HG02884 (cell line): ENCODE data around the gene GALNT2.

Experiments
- ATAC-seq: cut with Tn5 transposase; IDR thresholded peaks from one replicate; pipeline ENCODE4 v1.9.1; 2021; ENCODE audit warnings: mild to moderate bottlenecking, moderate library complexity; ENCODE audit not compliant: unreplicated experiment

GALNT2 gene

GRCh38 chr1:230071316-230071715 is 4.3 kb downstream of the GALNT2 start:
- ATAC-seq = no peak

DNA sequence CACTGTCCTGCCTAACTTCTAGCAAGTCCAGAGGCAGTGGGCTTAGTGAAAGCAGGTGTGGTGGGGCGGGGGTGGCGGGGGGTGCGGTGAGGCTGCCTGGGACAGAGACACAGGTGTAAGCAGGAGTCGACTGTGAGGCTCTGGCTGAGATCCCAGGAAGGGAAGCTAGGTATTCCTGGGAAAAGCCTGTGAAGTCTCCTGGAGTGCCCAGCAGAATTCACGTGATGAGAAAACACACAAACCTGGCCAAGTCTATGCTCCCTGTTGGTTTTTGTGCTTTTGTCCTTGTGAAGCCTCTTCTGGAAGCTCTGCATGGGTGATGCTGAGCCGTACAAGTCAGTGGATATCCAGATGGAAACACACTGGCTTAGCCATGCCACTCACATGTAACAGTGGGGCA is 5.3 kb downstream of the GALNT2 start:
- ATAC-seq = no peak

- ATAC-seq = no peak
Observed at GRCh38 chr1:230072866-230073265, 5.8 kb downstream of the GALNT2 start.

DNA sequence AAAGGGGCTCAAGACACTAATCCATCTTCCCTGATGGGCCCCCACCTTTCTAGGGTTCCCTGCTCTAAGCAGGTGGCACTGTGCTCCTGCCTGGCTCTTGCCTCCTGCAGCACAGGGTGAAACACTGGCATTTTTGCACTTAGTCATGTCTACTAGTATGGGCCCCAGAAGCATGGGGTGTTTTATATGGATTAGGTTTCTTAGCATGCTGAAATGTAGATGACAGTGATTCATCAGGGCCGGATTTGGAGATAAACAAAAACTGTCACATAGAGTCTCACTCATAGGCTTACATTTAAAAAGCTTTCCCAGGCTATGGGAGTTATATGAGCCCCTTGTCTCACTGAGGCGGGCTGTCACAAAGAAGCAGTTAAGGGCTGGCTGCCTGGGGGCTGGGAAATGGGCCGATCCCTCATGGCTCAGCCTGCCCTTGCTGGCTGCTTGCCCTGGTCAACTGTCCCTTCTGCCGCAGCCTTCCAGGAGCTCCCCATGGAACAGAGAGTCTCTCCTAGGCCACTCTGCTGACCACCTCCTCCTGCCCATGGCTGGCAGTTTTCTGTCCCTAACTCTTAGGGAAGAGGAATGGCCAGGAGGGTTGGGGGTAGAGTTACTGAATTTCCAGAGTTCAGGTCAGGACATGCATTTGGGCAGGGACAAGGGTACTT is 6.5 kb downstream of the GALNT2 start:
- ATAC-seq = no peak

DNA sequence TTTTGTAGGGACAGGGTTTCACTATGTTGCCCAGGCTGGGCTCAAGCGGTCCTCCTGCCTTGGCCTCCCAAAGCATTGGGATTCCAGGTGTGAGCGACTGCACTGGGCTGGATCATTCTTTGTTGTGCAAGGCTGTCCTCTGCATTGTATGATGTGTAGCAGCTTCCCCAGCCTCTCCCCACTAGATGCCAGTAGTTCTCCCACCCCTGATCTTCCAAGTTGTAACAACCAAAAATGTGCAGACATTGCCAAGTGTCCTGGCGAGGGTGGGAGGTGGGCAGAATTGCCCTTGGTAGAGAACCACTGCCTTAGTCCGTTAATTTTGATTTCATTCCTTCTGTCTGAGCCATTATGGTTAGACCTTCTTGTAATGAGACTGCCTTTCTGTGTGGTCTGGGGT is 7.2 kb downstream of the GALNT2 start:
- ATAC-seq = no peak

GRCh38 chr1:230074762-230075161 is 7.7 kb downstream of the GALNT2 start:
- no peak for ATAC-seq

GRCh38 chr1:230076121-230076520 is 9.1 kb downstream of the GALNT2 start:
- no peak for ATAC-seq

DNA sequence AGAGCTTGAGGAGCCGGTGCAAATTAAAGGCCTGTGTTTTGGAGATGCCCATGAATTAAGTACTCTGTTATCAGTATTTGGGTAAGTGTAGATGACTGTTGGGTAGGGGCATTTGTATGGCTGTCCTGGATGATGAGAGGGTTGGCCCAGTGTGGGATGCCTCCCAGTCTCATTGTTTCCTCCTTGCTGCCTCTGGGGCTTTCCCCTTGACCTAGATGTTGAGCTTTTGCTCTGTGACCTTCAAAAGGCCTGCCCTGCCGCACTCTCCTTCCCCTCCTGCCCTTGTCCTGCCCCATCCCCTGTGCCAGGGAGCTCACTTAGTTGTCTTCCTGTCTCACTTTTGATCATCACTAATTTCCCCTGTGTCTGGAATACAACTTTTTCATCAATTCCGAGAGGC is 10.0 kb downstream of the GALNT2 start:
- no peak for ATAC-seq

DNA sequence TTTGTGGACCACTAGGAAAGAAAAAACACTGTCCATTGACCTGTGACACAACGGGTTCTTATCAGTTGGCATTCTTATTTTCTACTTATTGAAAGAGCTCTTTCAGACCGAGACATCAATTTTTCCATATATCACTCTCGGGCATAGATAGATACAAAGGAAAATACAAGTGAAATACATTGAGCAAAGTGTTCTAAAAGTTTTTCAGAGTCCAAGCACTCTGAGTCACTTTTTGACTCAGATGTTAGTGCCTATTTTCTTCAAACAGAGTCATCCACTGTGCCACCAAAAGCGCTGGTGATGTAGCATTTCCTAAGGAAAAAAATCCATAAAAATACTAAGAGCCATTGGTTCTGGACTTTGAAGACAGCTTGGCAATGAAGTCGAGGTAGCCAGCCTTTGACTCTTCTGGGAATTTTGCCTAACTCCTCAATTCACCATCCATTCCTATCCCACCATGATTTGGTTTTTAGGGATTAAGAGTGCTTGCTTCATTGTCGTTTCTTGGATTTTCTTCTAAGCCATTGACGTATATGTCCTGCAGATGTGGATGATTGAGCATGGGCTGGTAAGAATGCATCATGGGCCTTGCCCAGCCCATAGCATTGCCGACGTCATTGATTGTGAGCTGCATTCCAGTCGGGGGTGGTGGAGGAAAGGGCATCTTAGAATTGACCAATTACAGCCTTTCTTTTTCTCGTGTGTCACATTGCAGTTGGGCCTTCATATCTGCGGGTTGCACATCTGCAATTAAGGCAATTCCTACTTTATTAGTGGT is 10.6 kb downstream of the GALNT2 start:
- no peak for ATAC-seq

DNA sequence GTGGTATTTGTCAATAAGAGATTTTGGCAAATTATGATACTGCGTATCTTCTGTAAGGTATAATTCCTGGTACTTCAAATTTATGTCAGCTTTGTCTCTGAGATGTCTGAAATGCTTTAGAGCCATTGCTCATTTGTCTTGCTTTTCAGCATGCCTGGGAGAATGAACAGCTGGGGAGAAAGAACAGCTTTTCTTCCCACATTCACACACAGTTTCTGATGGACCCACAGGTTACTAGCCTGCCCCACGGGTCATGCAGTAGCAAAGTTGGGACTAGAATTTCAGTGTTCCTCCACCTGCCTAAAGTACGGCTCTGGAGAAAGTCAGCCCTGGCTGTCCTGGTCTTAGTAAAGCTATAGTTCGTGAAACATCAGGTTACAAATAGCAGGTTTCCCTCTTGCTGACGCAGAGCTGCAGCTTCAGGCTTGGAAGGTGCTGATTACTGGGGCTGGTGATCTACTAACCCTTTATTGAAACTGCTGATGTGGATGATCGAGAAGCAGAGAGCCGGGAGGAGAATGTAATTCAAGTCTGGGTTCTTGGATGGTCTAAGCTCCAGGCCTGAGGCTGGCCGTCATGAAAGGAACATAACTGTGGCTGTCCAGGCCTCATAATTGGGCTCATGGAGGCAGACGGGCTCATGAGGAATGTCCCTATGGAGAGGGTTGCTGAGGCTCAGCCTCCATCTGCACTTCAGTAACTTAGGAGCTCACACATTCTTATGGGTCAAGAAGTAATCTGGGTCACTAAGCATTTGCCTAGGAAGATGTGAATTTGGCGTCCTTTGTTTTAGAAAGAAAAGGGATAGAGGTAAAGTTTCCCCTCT is 12.4 kb downstream of the GALNT2 start:
- no peak for ATAC-seq

- no peak for ATAC-seq
Observed at GRCh38 chr1:230080822-230081221, 13.8 kb downstream of the GALNT2 start.

GRCh38 chr1:230081751-230082150 is 14.7 kb downstream of the GALNT2 start:
- ATAC-seq = no peak

DNA sequence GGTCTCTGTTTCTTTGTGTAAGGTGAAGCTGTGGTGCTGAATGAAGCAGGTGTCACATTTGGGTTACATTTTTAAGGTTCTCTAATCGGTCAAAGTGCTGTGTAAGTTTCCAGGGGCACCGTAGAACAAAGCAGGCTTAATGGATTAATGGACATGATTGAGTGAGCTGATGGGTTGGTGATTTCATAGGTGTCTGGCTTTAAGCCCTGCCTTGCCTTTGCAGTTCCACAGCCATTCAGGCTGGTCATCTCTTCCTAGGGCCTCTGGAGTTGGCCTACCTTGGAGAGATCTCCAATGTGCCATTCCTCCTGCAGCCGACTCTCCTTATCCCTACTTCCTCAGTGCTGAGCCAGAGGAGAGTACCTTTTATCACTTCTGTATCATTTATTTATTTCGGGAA is 15.2 kb downstream of the GALNT2 start:
- no peak for ATAC-seq

- ATAC-seq = no peak
Observed at GRCh38 chr1:230083053-230083452, 16.0 kb downstream of the GALNT2 start.

GRCh38 chr1:230083746-230084407 is 16.8 kb downstream of the GALNT2 start:
- ATAC-seq = no peak

GRCh38 chr1:230084408-230085177 is 17.6 kb downstream of the GALNT2 start:
- no peak for ATAC-seq

DNA sequence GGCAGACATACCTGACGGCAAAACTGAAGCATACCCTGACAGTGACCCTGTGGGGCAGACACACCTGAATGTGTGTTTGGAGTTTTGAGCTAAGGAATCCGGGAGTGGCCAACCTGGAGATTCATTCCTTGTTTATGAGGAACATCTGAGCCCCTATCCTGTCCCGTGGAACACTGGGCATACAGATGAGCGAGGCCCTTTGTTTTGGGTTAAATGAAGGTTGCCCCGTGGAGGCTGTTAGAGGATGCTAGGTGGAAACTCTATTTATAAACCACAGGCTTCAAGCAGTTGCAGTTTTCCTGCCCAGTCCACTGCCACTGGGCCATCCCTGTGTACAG is 18.1 kb downstream of the GALNT2 start:
- ATAC-seq = no peak

GRCh38 chr1:230086151-230086550 is 19.1 kb downstream of the GALNT2 start:
- no peak for ATAC-seq

DNA sequence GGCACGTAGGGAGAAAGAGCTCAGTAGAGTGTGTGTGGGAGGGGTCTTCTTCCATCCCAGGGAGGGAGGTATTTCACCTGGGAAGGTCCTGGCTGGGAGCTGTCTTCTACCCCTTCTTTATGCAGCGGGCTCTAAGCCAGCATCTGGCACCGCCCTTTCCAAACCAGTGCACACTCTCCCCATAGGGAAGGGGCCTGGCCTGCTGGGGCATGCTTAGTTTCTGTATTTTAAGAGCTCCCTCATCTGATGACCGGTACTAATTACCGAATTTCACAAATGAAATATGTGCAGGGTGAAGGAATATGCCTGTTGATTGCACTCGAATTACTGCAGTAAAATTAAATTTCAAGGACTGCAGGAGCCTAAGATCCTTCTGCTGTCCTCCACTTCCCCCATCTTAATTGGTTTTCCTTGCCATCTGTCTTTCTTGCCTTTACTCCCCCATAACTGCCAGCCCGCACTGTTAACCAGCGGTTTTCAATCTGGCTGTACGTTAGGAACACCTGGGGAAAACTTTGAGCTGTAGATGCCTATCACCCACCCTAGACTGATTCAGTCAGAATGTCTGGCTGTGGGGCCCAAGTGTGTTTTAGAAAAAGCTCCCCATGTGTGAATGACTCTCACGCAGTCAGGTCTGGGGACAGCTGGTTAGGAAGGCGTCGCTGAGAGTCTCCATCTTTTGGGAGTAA is 20.1 kb downstream of the GALNT2 start:
- ATAC-seq = no peak

DNA sequence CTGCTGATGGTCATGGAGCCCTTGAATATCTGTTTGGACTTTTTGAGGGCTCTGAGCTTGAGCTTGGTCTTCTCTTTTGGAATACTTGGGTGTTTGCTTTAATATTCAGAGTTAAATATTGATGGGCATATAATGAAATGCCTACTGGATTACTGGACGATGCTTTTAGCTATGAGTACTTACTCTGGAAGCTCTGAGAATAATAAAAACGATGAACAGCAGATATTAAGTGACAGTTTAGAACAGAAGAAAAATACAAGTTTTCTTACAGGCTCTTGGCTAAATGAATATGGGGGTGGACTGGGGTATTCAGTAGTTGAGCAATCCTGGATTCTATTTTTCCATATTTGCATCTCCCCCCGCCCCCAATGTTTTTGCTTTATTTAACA is 20.7 kb downstream of the GALNT2 start:
- ATAC-seq = no peak
